OCI-LY7 (cell line): ENCODE data around the gene GRID1. TPM values are rescaled to one million over a fixed set of nuclear protein-coding genes. Genes with fewer than 3 reads are reported as not detected.

Source experiments
- BruUV-seq: library from RNA; stranded (reverse); fragments of 400-500 nt; replicated peaks from 2 replicates; lab custom pipeline; 2021; lab: Mats Ljungman, UMichigan
- CTCF ChIA-PET: fragments of 300-600 bp; sonication (Branson Sonifier 250); formaldehyde crosslinking; loops from one replicate; lab custom pipeline; 2022; ENCODE audit warnings: antibody characterized with exemption; ENCODE audit not compliant: unreplicated experiment; lab: Charles Lee
- POLR2A ChIA-PET: fragments of 300-600 bp; sonication (Branson Sonifier 250); formaldehyde crosslinking; loops from one replicate; lab custom pipeline; 2022; ENCODE audit warnings: antibody characterized with exemption; lab: Charles Lee
- DNase-seq: peaks from one replicate; pipeline ENCODE4 v3.0.0-alpha.2; 2015; ENCODE audit warnings: low spot score
- H2AFZ ChIP-seq: fragments of 200-600 bp; sonication (generic), shearing (Covaris generic); 2 replicates; pipeline ENCODE4 v1.6.1; 2014; ENCODE audit warnings: mild to moderate bottlenecking, antibody characterized with exemption, low read length, moderate library complexity
- H3K27ac ChIP-seq: fragments of 200-600 bp; sonication (generic); 2 replicates; pipeline ENCODE4 v1.5.1; 2014; ENCODE audit warnings: mixed run types, low read depth, mild to moderate bottlenecking, moderate library complexity, low read length, inconsistent platforms; ENCODE audit not compliant: poor library complexity, severe bottlenecking
- H3K36me3 ChIP-seq: fragments of 200-600 bp; sonication (generic); 2 replicates; pipeline ENCODE4 v1.6.1; 2014; ENCODE audit warnings: mild to moderate bottlenecking, antibody characterized with exemption, low read length, moderate library complexity, mixed read lengths; ENCODE audit not compliant: insufficient read depth
- H3K4me1 ChIP-seq: fragments of 200-600 bp; sonication (generic); 2 replicates; pipeline ENCODE4 v1.5.1; 2014; ENCODE audit warnings: mild to moderate bottlenecking, low read length; ENCODE audit not compliant: insufficient read depth, poor library complexity, severe bottlenecking
- H3K4me2 ChIP-seq: fragments of 200-600 bp; sonication (generic); 2 replicates; pipeline ENCODE4 v1.6.1; 2014; ENCODE audit warnings: mild to moderate bottlenecking, low read length
- H3K4me3 ChIP-seq: fragments of 200-600 bp; sonication (generic); 2 replicates; pipeline ENCODE4 v1.5.1; 2014; ENCODE audit warnings: mild to moderate bottlenecking, low read depth, low read length; ENCODE audit not compliant: poor library complexity, severe bottlenecking
- H3K79me2 ChIP-seq: fragments of 200-600 bp; sonication (generic); 2 replicates; pipeline ENCODE4 v1.6.1; 2016; ENCODE audit warnings: low read depth, mild to moderate bottlenecking, low read length, moderate library complexity, mixed read lengths; ENCODE audit not compliant: insufficient read depth
- H3K9me2 ChIP-seq: fragments of 200-600 bp; sonication (generic); 2 replicates; pipeline ENCODE4 v1.6.1; 2016; ENCODE audit warnings: mild to moderate bottlenecking, low read length, mixed read lengths; ENCODE audit not compliant: insufficient read depth
- H3K9me3 ChIP-seq: fragments of 200-600 bp; sonication (generic); 2 replicates; pipeline ENCODE4 v1.6.1; 2014; ENCODE audit warnings: mild to moderate bottlenecking, mixed run types, low read length, mixed read lengths
- H4K20me1 ChIP-seq: fragments of 200-600 bp; sonication (generic); 2 replicates; pipeline ENCODE4 v1.6.1; 2014; ENCODE audit warnings: mild to moderate bottlenecking, antibody characterized with exemption, low read length, moderate library complexity, mixed read lengths; ENCODE audit not compliant: insufficient read depth
- CTCF ChIP-seq: fragments of 200-600 bp; sonication (generic); conservative IDR thresholded peaks from 2 replicates; pipeline ENCODE4 v1.5.1; 2014; ENCODE audit warnings: mild to moderate bottlenecking, antibody characterized with exemption, low read length, moderate library complexity, mixed read lengths
- EZH2phosphoT487 ChIP-seq: fragments of 200-600 bp; sonication (generic); IDR thresholded peaks from 2 replicates; pipeline ENCODE4 v1.6.1; 2018; ENCODE audit warnings: low read depth, borderline replicate concordance, mild to moderate bottlenecking, mixed run types, antibody characterized with exemption, low read length, moderate library complexity, mixed read lengths
- intact Hi-C: fragments of 100-400 bp; cut with micrococcal nuclease; formaldehyde crosslinking; loops from one replicate; pipeline ENCODE4 v1.10.0; 2022; ENCODE audit not compliant: unreplicated experiment
- total RNA-seq, 2 experiments: library from RNA; depleted of rRNA in 1 of 2; stranded (reverse); fragments of >200 nt in 1 of 2; shearing (Covaris generic) in 1 of 2; gene quantifications; 2 replicates each; pipeline ENCODE4 v1.2.3, GENCODE V29; 2014 to 2022

Gene GRID1
- total RNA-seq, 2 experiments from 2014 or later, result 1.6 to 3.7 TPM

DNA sequence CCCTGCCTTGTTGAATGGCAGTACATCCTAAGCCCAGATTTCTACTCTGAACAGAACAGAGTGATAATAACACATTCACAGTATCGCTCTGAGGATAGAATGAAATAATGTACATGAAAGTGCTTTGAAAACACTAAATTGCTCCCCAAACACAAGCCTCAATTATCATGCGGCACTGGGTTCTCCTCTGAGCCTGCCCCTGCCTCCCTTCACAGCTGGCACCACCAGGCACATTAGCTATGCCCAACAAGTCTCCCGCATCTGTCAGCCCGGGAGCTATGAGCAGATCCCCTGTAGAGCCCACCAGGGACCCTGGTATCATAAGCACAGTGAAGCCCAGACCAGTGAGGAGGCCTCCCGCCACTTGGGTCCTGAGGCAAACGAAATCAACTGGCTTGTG is 405.5 kb downstream of the GRID1 start:
- TF ChIP-seq EZH2phosphoT487 (no peak), CTCF (no peak)
- CTCF ChIA-PET, result no interaction called here
- H3K27ac ChIP-seq, result no peak overlapping the region
- intact Hi-C loops, result no loop called here
- H3K9me3 ChIP-seq, result no peaks in the 10 kb centered on the region
- H2AFZ ChIP-seq, result no peak overlapping the region
- POLR2A ChIA-PET, result interaction anchor here (0.5 kb wide), 1 partner anchor 215 kb away, joined by 3 read pairs; no protein-coding TSS in a partner anchor
- H3K9me2 ChIP-seq, result no peaks in the 10 kb centered on the region
- H3K79me2 ChIP-seq, result no peaks in the 10 kb centered on the region
- no peak overlapping the region for H3K4me3 ChIP-seq
- no peaks in the 10 kb centered on the region for H3K36me3 ChIP-seq
- BruUV-seq, result no TSS peak
- no peak for DNase-seq
- no peak overlapping the region for H3K4me2 ChIP-seq
- H3K4me1 ChIP-seq, result no peaks in the 10 kb centered on the region
- H4K20me1 ChIP-seq, result no peaks in the 10 kb centered on the region

GRCh38 chr10:85959239-85959638 is 407.4 kb downstream of the GRID1 start:
- Histone ChIP-seq H3K4me2 (no peak overlapping the region), H3K79me2 (no peaks in the 10 kb centered on the region), H3K9me3 (no peaks in the 10 kb centered on the region), H3K4me3 (no peak overlapping the region), H4K20me1 (no peaks in the 10 kb centered on the region), H2AFZ (no peak overlapping the region), H3K27ac (no peak overlapping the region), H3K9me2 (no peaks in the 10 kb centered on the region), H3K36me3 (no peaks in the 10 kb centered on the region), H3K4me1 (no peaks in the 10 kb centered on the region)
- DNase-seq, result no peak
- no TSS peak for BruUV-seq
- intact Hi-C loops, result no loop called here
- TF ChIP-seq CTCF, result no peak
- no peak for TF ChIP-seq EZH2phosphoT487
- POLR2A ChIA-PET, result interaction anchor here (0.6 kb wide), 1 partner anchor 1192 kb away, joined by 4 read pairs; no protein-coding TSS in a partner anchor
- CTCF ChIA-PET, result no interaction called here

- H3K79me2 ChIP-seq, result no peaks in the 10 kb centered on the region
- H3K9me2 ChIP-seq, result no peaks in the 10 kb centered on the region
- H3K9me3 ChIP-seq, result no peaks in the 10 kb centered on the region
- H4K20me1 ChIP-seq, result no peaks in the 10 kb centered on the region
- H2AFZ ChIP-seq, result no peak overlapping the region
- H3K4me2 ChIP-seq, result no peak overlapping the region
- ChIA-PET CTCF (no interaction called here), POLR2A (no interaction called here)
- peaks cover 25% of the 10 kb centered on the region for H3K4me1 ChIP-seq
- no TSS peak for BruUV-seq
- H3K36me3 ChIP-seq, result no peaks in the 10 kb centered on the region
- H3K4me3 ChIP-seq, result no peak overlapping the region
- intact Hi-C loops, result no loop called here
- H3K27ac ChIP-seq, result no peak overlapping the region
- DNase-seq, result no peak
- no peak for TF ChIP-seq CTCF
Measured at GRCh38 chr10:85950921-85951320, 415.7 kb downstream of the GRID1 start.
